NCI-H1105 (cell line): ENCODE results near the gene COA8.
"Not testable (repeated sequence)": the region's sequence is repeated elsewhere in the genome, so short reads cannot be mapped to it uniquely, and the experiment has no call there.

ENCODE experiments used
- DNase-seq: peaks from one replicate; lab custom pipeline; 2025; lab: John Stamatoyannopoulos, UW

Gene COA8

DNA sequence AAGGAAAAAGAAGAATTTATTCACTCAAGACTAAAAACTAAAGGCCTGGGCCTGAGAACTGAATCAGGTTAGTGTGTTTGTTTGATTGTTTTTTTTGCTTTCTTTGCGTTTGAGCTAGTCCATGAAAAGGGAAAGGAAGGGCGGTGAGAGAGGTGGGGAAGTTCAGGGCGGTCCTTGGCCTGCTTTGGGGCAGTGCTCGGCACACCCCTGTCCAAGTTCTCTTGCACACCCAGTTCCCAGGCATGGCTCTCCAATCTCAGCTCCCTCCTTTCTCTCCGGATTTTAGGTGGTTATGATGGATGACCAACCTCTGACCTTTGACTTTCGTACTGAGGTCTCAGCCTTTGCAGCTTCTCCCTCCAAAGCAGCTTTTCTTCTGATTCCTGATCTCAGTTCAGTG, 11.3 kb downstream of the COA8 start:
- no peak for DNase-seq

- no peak for DNase-seq
Observed at GRCh38 chr14:103574707-103575285, 12.0 kb downstream of the COA8 start.

GRCh38 chr14:103576371-103577024, 13.7 kb downstream of the COA8 start:
- DNase-seq = peak; percentile 59

GRCh38 chr14:103578401-103579075, 15.8 kb downstream of the COA8 start:
- DNase-seq = no peak

- DNase-seq = no peak
Observed at GRCh38 chr14:103581206-103581605, 18.4 kb downstream of the COA8 start.

DNA sequence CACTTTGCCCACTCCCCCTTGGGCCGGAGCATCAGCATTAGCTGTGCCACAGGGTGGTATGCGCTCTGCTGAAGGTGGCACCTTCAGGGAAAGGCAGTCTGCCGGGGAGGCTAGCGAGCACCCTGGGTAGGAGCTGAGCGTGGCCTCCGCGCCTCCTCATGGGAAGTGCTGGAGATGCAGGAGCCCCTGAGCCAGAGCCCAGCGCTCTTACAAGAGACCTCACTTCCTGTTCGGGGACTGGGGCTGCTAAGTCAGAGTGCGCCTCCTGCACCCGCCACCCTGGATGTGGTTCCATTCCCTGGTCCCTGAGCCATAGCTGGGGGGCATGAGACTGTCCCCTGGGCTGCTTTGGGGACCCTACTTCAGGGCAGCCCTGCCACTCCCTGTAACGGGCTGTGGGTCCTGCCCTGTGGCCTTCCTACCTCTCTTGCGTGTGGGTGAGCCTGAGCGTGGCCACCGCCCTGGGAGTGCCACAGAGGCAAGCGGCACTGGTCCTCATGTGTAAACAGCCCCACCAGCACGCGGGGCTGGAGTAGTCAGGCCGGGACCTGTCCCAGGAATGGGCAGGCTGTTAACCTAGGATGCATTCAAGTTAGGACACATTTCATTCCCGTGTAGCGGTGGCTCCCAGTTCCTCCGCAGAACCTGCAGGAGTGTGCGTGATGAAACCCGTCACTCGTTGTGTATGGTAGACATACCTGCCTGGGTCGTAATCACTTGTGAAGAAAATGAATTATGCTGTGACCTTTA, 19.4 kb downstream of the COA8 start:
- no peak for DNase-seq

DNA sequence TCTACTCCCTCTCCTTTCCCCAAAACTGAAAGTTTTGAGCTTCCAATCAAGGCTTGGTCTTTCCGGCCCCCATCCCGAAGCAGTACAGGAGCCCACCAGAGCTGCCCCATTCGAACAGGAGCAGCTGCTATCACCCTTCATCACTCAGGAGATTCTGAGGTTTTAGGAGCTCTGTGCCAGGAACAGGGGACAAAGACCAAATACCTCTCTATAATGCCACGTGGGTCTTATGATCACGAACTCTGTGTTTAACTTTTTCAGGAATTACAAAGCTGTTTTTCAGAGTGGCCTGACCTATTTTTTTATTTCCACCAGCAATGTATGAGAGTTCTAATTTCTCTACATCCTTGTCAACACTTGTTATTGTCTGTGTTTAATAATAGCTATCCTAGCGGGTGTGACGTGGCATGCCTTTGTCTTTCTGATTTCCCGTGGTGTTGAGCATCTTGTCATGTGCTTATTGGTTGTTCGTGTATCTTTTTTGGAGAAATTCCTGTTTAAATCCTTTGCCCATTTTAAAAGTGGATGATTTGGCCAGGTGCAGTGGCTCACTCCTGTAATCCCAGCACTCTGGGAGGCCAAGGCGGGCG, 21.7 kb downstream of the COA8 start:
- no peak for DNase-seq

- DNase-seq = no peak
Observed at GRCh38 chr14:103593577-103593976, 30.8 kb downstream of the COA8 start.

DNA sequence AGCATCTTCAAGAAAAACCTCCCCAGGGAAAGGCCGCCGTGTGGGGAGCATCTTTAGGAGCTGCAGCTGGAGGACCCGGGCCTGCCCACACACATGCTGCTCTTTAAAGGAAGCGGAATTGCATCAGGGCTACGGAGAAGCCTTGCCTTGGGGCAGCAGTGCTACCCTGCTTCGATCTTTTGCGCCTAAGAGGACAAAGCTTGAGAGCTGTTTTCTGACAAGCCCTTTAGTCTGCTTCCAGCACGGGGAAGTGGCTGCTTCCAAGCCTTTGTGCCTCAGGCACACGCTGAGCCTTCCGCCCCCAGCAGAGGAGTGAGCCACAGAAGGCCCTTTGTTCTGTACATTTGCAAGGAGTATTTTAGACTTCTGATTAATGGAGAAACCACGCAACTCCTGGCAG, 31.5 kb downstream of the COA8 start:
- DNase-seq = peak; percentile 6

GRCh38 chr14:103597623-103598377, 35.0 kb downstream of the COA8 start:
- no peak for DNase-seq

GRCh38 chr14:103600503-103600902, 37.7 kb downstream of the COA8 start:
- DNase-seq = no peak

- no peak for DNase-seq
Observed at GRCh38 chr14:103604620-103605019, 41.9 kb downstream of the COA8 start.

- peak; percentile 57 for DNase-seq
Observed at GRCh38 chr14:103606963-103607668, 44.4 kb downstream of the COA8 start.

GRCh38 chr14:103607822-103608221, 45.1 kb downstream of the COA8 start:
- no peak for DNase-seq

- not testable (repeated sequence) for DNase-seq
Observed at GRCh38 chr14:103609081-103609480, 46.3 kb downstream of the COA8 start.

- no peak for DNase-seq
Observed at GRCh38 chr14:103611215-103611614, 48.5 kb downstream of the COA8 start.

GRCh38 chr14:103613517-103613916, 50.8 kb downstream of the COA8 start:
- no peak for DNase-seq

DNA sequence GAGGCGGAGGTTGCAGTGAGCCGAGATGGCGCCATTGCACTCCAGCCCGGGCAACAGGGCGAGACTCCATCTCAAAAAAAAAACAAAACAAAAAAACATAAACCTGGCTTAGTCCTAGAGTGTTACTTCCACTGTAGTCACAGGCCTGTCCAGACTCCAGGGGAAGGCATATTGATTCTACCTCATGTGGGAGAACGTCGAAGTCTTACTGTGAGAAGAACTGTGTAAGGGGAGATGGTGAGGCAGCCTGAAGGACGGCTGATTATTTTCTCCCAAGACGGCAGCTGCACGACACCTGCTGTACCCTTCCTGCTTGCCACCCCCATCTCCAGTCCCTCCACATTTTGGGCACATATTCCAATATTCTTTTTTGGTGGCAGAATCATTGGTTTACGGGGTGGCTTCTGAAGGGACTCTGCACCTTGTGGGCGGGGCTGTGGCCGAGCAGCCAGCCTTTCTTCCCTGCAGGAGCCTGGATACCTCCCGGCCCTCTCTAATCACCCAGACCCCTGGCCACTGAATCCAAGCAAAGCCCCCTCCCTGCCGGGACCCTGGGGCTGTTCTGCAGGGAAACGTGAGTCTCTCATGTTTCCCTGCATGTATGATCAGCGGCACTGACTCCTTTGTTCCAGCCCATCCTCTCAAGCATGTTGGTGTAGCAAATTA, 54.0 kb downstream of the COA8 start:
- no peak for DNase-seq

- no peak for DNase-seq
Observed at GRCh38 chr14:103619057-103619456, 56.3 kb downstream of the COA8 start.

DNA sequence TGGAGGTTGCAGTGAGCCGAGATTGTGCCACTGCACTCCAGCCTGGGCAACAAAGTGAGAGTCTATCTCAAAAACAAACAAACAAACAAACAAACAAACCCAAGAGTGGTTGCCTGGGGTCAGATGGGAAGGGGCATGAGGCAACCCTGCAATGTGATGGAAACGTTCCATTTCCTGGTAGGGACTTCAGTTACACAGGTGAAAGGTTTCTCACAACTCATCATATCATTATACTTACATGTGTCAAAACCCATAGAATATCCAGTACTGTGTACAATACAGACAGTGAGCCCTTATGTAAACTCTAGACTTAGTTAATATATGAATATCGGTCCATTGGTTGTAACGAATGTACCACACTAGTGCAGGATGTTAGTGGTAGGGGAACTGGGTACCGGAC, 59.1 kb downstream of the COA8 start:
- DNase-seq = no peak
